Bronchial epithelial cell (primary cell): ENCODE data around the gene CSDE1. TPM values are rescaled to one million over a fixed set of nuclear protein-coding genes. Genes with fewer than 3 reads are reported as not detected.

Source experiments
- DNase-seq: peaks from one replicate; pipeline ENCODE4 v3.0.0-alpha.2; 2010; ENCODE audit warnings: low read depth
- FAIRE-seq: peaks from 2 replicates; lab custom pipeline; 2011; peaks lifted over from hg19 to GRCh38; lab: Jason Lieb, UNC
- H3K27me3 ChIP-seq: 2 replicates; pipeline ENCODE4 v1.5.1; 2011; ENCODE audit warnings: low read length; ENCODE audit not compliant: control insufficient read depth, insufficient read depth
- H3K36me3 ChIP-seq: 2 replicates; pipeline ENCODE4 v1.5.1; 2011; ENCODE audit warnings: low read length; ENCODE audit not compliant: control insufficient read depth, insufficient read depth
- H3K4me3 ChIP-seq: 2 replicates; pipeline ENCODE4 v1.5.1; 2011; ENCODE audit warnings: mild to moderate bottlenecking, low read depth, low read length, control low read depth
- CTCF ChIP-seq: IDR thresholded peaks from 2 replicates; pipeline ENCODE4 v1.5.1; 2011; ENCODE audit warnings: mild to moderate bottlenecking, moderate library complexity, low read length, control low read depth, inconsistent platforms; ENCODE audit not compliant: insufficient read depth, severe bottlenecking
- total RNA-seq: library from RNA; depleted of rRNA; stranded (reverse); fragments of >200 nt; gene quantifications from 2 replicates; pipeline ENCODE4 v1.2.1, GENCODE V29; 2014

Gene CSDE1
- total RNA-seq, 1 donor from 2014 or later: 875 TPM

DNA sequence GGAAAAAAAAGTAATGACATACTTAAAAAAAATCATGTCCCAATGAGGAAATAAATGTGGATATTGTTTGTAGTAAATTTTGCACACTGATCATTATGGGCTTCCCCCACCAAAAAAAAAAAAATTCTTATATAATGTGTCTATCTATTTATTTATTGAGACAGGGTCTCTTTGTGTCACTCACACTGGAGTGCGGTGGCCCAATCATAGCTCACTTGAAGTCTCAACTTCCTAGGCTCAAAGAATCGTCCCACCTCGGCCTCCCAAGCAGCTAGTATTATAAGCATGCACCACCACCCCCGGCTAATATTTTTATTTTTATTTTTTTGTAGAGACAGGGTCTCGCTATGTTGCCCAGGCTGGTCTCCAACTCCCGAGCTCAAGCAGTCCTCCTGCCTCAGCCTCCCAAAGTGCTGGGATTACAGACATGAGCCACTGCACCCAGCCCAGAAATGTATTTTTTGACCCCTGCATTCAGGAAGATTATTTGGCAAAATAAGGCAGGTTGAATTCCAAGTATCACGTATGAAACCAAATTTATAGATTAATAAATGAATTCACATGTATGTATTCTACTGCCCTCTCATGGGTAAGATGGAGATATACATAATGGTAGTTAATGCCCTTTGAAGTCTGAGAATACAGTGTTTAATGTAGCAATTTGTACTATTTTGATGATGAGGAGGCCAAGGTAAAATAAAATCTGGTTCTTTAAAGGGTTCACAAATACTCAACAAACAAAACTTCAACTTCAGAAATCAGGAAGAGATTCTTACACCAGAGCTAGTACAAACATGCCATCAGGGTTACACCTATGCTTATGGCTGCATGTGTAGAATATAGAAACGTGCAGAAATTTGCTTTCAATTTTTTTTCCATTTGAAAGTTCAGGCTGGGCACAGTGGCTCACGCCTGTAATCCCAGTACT, 86.5 kb downstream of the CSDE1 start:
- no peak for TF ChIP-seq CTCF
- peak overlapping the region; percentile 8 for H3K4me3 ChIP-seq

GRCh38 chr1:114670083-114671010, 87.4 kb downstream of the CSDE1 start:
- FAIRE-seq (peak; percentile 97), DNase-seq (peak; percentile 98)
- Histone ChIP-seq H3K4me3 (peak overlapping the region; percentile 82), H3K27me3 (no peaks in the 10 kb centered on the region), H3K36me3 (no peaks in the 10 kb centered on the region)
- TF ChIP-seq CTCF: no peak

More for the DNA sequence above, 86.5 kb downstream of the CSDE1 start:
- H3K36me3 ChIP-seq: no peaks in the 10 kb centered on the region
- no peaks in the 10 kb centered on the region for H3K27me3 ChIP-seq
- peak; percentile 75 for DNase-seq
- no peak for FAIRE-seq

- no peak for TF ChIP-seq CTCF
- FAIRE-seq (no peak), DNase-seq (no peak)
- no peaks in the 10 kb centered on the region for H3K27me3 ChIP-seq
- H3K36me3 ChIP-seq: no peaks in the 10 kb centered on the region
- peak within 1 kb of the TSS; percentile 82 for H3K4me3 ChIP-seq
Observed at GRCh38 chr1:114669562-114670082, 88.2 kb downstream of the CSDE1 start, which contains the start of gene DENND2C. Gene DENND2C (minus strand): TSS chr1:114670049. CDS start chr1:114625984, 44,065 bp downstream.

DNA sequence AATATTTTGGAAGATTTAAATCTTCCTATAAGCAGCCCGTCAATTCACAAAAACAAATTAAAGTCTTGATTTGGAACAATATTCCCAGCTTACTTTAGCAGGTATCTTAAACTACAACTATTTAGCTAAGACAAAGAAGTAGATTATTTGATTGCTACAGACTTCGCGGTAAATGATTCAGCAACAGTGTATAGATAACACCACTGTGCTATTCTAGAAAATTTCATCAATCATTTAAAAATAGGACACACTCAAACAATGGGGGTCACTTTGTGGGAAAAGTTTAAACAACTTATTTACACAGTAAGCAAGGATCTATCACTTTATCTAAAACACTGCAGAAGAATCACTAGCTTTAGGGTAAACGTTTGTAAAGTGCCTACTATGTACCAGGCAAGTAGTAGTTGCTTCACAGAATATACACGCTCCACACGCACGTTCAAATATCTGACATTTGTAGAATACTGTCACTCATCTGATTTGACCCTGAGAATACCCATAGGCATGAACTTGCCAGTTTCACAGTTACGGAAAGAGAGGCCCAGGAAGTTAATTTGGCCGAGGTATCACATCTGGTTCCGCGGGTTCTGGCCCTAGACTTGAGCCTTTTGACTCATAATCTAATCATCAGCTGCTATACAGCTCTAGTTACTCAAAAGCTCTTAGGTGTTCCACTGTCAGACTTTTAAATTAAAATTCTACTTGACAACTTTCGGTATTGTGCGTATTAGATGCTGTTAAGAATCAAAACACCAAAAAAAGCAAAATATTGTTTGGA, 88.8 kb downstream of the CSDE1 start:
- FAIRE-seq (no peak), DNase-seq (peak; percentile 88)
- no peaks in the 10 kb centered on the region for H3K27me3 ChIP-seq
- no peaks in the 10 kb centered on the region for H3K36me3 ChIP-seq
- TF ChIP-seq CTCF: no peak
- peak overlapping the region; percentile 82 for H3K4me3 ChIP-seq

DNA sequence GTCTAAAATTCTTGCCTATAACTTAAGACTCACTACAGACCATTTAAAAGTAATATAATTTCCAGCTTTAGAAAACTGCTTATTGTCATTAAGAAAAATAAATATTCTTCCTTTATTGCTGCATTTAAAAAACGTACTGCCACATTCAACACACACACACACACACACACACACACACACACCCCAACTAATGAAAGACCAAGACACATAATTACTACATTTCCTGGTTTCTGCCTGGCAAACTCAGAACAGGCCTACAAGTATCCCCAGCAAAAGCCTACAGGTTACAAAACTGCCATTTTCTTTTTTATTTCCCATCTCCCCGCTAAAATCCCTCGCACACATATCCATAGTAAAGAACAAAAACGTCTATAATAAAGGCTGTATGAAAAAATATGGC, 89.4 kb downstream of the CSDE1 start:
- no peak for FAIRE-seq
- no peak for TF ChIP-seq CTCF
- DNase-seq: no peak
- no peaks in the 10 kb centered on the region for H3K36me3 ChIP-seq
- H3K27me3 ChIP-seq: no peaks in the 10 kb centered on the region
- H3K4me3 ChIP-seq: peak overlapping the region; percentile 82
